Epithelial cell of esophagus (primary cell): ENCODE results near the gene CES4A.

Source experiments
- DNase-seq: peaks from one replicate; pipeline ENCODE4 v3.0.0; 2010; ENCODE audit warnings: low read depth
- H3K4me3 ChIP-seq: 2 replicates; pipeline ENCODE4 v1.5.1; 2011; ENCODE audit warnings: mild to moderate bottlenecking, low read length, control low read depth
- TF ChIP-seq, protein P1 (sequence below): IDR thresholded peaks from 2 replicates; pipeline ENCODE4 v1.5.1; 2011; ENCODE audit warnings: low read depth, mild to moderate bottlenecking, low read length, control low read depth, inconsistent platforms; ENCODE audit not compliant: insufficient read depth; ENCODE audit errors: missing control alignments

Gene CES4A

DNA sequence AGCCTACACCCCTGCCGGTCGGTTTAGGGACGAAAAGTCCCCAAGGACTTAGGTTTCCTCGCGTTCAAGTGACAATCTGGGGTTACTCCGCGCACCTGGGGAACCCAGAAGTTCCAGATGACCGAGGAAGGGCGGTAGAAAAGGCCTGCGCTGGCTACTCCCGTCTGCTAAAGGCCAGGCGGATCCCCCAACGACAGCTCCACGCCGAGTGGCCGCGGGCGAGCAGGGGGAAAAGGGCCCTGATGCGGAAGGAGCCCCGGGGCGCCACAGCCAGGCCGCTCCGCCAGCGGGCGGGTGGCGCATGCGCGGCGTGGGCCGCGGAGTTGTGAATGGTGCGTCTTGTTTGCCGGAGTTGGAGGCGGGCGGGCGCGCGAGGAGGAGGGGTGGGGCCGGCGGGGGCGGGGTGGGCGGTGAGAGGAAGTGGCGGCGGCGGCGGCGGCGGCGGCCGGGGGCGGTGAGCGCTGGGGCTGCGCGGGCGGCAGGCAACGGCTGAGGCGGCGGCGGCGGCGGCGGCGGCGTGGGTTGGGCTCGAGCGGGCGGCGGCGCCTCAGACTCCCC, 40.4 kb downstream of the CES4A start, which contains the start of gene CBFB:
CBFB (plus strand) TSS at position 454 of the 558 bp plus-strand sequence. CDS start 259 bp downstream, outside the sequence.
- TF ChIP-seq, protein P1, sequence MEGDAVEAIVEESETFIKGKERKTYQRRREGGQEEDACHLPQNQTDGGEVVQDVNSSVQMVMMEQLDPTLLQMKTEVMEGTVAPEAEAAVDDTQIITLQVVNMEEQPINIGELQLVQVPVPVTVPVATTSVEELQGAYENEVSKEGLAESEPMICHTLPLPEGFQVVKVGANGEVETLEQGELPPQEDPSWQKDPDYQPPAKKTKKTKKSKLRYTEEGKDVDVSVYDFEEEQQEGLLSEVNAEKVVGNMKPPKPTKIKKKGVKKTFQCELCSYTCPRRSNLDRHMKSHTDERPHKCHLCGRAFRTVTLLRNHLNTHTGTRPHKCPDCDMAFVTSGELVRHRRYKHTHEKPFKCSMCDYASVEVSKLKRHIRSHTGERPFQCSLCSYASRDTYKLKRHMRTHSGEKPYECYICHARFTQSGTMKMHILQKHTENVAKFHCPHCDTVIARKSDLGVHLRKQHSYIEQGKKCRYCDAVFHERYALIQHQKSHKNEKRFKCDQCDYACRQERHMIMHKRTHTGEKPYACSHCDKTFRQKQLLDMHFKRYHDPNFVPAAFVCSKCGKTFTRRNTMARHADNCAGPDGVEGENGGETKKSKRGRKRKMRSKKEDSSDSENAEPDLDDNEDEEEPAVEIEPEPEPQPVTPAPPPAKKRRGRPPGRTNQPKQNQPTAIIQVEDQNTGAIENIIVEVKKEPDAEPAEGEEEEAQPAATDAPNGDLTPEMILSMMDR, result no peak
- H3K4me3 ChIP-seq, result peak within 1 kb of the TSS; percentile 70
- DNase-seq, result peak; percentile 91

DNA sequence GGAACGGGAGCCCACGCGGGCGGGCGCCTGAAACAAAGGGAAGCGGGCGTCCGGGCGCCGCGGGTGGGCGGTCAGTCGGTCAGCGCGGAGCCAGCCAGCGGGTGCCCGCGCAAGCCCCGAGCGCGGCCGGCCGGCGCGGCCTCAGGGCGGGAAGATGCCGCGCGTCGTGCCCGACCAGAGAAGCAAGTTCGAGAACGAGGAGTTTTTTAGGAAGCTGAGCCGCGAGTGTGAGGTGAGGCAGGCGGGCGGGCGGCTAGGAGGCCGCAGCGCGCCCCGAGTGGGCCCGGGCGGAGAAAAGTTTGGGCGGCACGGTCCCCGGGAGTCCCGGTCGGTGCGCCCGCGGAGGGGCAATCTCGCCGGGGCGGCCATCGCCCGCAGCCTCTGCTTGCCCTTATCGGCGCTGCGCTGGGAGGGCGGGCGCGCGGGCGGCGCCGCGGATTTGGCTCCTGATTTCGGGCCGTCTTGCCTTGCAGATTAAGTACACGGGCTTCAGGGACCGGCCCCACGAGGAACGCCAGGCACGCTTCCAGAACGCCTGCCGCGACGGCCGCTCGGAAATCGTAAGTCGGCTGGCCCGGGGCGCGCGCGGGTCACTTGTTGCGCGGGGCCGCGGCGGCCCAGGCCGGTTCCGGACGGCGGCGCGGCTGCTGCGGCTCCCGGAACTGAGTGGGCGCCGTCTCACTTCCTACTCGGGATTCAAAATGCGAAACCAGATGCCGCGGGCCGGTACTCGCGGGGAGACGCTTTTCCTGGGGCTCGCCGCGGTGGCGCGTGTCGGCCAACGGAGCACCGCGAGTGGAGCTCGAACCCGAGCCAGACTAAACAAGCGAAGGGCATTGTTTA, 41.1 kb downstream of the CES4A start:
- DNase-seq, result peak; percentile 57
- H3K4me3 ChIP-seq, result peak overlapping the region; percentile 68
- TF ChIP-seq, protein P1, result no peak

- TF ChIP-seq, protein P1, result no peak
- H3K4me3 ChIP-seq, result peak overlapping the region; percentile 68
- no peak for DNase-seq
Observed at GRCh38 chr16:67030221-67030962, 42.0 kb downstream of the CES4A start.

DNA sequence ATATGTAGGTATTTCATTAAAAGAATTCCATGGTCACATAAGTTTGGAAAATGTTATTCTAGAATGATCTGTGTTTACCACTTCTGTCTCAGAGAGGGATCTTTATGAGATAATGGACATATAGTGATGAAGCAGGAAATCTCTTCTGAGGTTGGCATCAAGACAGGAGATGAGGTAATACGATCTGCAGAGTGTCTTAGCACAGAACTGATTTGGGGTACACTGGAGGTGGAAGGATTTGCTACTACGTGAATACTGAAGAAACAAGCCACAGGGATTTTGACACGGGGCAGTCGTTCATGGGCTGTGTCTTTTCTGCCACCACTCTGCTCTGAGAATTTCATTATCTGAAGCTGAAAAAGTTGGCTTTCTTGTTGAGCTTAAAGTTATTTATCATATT, 46.1 kb downstream of the CES4A start:
- no peak overlapping the region for H3K4me3 ChIP-seq
- TF ChIP-seq, protein P1, result no peak
- peak; percentile 15 for DNase-seq

GRCh38 chr16:67035364-67035763, 47.0 kb downstream of the CES4A start:
- no peak for DNase-seq
- TF ChIP-seq, protein P1, result no peak
- H3K4me3 ChIP-seq, result no peak overlapping the region

- H3K4me3 ChIP-seq, result no peak overlapping the region
- TF ChIP-seq, protein P1, result no peak
- DNase-seq, result no peak
Observed at GRCh38 chr16:67036323-67036741, 47.9 kb downstream of the CES4A start.
